CD4-positive, alpha-beta T cell treated with Interleukin-6 at 100 ng/mL for 8 hours (primary cell): ENCODE results near the gene TMEM235.

ENCODE experiments used
- DNase-seq: peaks from one replicate; pipeline ENCODE4 v3.0.0-alpha.2; 2020; ENCODE audit warnings: mixed read lengths, low spot score

The TMEM235 gene

GRCh38 chr17:78255029-78255656, 23.7 kb downstream of the TMEM235 start:
- DNase-seq: no peak

GRCh38 chr17:78255953-78256706, 24.7 kb downstream of the TMEM235 start:
- DNase-seq: no peak

GRCh38 chr17:78256707-78257591, 25.5 kb downstream of the TMEM235 start:
- DNase-seq: no peak

GRCh38 chr17:78257810-78258322, 26.4 kb downstream of the TMEM235 start:
- DNase-seq: peak; percentile 31

- peak; percentile 89 for DNase-seq
Measured at GRCh38 chr17:78258323-78259191, 27.1 kb downstream of the TMEM235 start.

- no peak for DNase-seq
Measured at GRCh38 chr17:78259192-78259554, 27.7 kb downstream of the TMEM235 start.

DNA sequence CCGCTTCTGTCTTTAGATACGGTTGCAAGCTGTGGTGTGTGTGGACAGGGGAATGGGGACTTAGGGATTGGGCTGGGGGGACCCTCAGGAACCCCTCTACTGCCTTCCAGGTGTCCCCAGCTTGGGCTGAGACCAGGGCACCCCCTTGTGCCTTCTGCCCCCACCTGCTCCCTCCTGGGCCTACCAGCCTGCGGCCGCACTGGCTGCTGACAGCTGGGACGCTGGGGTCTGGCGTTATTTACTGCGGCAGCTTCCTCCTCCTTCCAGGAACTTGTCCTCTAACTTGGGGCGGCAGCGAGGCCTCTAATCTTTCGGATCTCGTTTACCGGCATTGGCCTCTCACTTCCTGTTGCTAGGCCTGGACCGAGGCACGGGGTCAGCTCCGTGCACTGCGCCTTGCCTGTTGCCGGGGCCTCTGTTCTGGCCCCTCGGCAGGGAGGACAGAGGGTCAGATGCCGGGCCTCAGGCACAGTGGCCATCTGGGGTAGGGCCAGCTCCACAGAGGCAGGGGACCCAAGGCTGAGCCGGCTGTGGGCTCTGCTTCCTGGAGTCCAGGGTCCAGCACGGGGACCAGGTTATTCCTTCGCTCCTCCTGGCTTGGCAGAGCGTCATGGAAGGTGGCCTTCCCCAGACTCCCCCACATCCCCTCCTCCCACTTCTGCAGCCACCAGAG, 31.8 kb downstream of the TMEM235 start:
- DNase-seq: peak; percentile 22

DNA sequence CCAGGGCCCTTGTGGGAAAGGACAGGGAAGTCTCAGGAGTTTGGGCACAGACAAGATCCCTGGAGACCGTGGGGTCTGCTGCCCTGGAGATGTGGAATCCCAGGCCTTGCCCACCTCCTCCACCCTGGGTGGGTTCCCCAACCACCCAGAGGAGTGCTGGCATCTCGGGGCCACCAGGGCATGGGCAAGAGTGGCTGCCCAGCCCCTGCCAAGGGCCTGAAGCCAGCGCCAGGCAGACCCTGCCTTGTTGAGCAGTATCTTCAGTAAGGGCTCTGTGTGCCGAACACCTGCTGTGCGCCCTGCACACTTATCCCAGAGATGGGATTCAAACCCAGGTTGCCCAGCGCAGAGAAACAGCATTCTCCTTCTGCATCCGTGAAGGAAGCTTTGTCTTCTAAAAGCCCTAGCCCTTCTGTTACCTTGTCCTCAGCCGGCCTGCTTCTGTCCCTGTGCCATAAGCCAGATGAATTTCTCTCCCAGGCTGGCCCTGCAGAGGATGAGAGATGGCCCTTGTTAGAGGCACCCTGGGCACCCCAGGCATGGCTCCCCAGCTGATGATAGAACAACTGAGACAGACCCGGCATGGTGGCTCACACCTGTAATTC, 32.4 kb downstream of the TMEM235 start:
- no peak for DNase-seq

- DNase-seq: no peak
Measured at GRCh38 chr17:78264590-78264989, 33.2 kb downstream of the TMEM235 start.

DNA sequence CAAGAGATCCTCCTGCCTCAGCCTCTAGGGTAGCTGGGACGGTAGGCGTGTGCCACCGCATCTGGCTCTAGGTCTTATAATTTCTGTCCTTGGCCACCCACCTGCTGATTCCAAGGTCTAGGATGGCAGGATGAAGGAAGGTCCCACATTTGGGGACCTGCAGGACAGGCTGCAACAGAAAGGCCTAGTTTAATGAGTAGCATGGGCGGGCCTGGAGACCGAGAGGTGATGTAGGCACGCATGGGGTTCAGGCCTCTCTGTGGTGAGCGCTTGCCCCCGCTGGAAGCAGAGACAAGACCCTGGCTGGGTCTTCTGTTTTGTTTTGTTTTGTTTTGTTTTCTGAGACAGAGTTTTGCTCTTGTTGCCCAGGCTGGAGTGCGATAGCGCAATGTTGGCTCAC, 33.7 kb downstream of the TMEM235 start:
- DNase-seq: no peak

GRCh38 chr17:78266231-78266631, 34.8 kb downstream of the TMEM235 start:
- no peak for DNase-seq

DNA sequence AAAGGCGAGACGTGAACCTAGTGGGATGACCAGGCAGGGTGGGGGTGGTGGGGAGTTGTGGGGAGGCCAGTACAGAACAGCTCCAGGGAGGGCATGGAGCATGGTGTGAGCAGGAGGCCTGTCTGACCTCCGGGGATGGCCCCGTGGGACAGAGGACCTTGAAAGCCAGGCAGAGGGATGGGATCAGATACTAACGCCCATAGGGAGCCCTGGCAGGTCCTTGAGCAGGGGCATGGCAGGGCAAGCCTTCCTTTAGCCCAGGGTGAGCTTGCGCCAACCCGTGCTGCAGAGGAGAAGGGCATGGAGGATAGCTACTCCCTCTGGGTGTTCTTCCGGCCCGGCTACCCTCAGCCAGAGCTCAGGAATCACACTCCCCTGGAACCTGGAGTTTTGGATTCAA, 35.3 kb downstream of the TMEM235 start:
- no peak for DNase-seq

GRCh38 chr17:78267253-78268073, 36.0 kb downstream of the TMEM235 start:
- no peak for DNase-seq

DNA sequence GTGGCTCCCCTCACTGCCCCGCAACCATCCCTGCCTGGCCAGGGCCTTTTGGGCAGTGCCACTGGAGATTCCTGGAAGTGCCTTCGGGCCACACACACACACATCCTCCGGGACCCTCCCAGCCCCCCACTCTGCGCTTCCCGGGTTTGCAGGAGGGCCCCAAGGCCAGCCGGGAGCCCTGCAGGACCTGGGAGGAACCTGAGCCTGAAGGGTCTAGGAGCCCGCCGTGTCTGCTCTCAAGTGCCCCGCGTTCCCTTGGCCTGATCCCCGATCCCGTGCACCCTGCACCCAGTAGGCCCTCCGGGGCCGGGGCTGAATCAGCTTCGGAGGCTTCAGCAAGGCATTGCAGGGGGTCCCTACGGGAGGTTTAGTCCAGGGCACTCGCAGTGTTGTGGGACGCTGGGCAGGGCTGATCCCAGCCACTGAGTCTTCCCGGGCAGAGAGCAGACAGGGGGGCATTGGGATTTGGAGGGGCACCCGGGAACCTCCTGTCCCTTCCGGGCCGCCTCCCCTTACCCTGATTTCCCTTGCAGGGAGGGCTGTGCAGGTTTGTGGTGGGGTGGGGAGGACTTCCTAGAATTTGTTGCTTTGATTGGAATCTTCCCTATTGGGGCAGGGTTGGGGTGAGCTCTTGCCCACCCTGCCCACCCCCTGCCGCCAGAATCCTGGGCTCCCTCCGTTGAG, 36.9 kb downstream of the TMEM235 start:
- DNase-seq: no peak

DNA sequence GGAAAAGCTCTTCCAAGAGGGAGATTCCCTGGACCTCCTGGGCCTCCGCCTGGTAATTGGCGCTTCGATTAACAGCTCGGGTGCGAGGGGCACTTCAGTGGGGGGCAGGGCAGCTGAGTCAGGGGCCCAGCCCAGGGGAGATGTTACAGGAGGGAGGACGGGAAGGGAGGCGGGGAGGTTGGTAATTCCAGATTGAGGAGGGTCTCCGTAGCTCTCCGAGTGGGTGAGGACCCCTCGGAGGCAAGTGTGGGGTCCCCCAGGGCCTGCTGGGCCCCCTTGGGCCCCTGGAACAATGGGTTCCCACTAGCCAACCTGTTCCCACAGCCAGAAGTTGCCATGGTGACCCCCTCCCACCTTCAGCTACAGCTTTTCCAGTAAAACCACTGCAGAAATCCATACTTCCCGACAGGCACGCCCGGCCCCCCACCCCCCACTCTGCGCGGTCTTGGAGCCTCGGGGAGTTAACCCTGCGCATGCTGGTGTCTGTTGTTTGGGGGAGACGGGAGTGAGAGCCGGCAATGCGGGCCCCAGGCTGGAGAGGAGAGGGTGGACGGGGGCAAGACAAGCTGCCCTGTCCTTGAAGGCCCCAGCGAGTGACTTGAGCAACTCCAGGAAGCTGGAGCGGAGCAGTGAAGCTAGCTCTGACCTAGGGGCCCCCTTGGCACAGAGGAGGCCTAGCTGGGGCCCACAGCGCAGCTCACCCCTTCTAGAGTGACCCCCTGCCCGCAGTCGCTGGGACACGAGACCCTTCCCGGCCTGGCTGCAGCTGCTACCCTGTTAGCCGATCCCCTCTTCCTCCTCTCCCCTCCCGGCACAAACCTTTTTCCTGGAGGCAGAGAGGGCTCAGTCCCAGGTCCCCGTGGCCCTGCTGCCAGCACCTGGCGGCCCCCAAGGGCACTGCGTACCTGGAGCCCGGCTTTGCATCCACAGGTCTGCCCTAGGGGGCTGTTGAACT, 37.8 kb downstream of the TMEM235 start:
- DNase-seq: no peak

DNA sequence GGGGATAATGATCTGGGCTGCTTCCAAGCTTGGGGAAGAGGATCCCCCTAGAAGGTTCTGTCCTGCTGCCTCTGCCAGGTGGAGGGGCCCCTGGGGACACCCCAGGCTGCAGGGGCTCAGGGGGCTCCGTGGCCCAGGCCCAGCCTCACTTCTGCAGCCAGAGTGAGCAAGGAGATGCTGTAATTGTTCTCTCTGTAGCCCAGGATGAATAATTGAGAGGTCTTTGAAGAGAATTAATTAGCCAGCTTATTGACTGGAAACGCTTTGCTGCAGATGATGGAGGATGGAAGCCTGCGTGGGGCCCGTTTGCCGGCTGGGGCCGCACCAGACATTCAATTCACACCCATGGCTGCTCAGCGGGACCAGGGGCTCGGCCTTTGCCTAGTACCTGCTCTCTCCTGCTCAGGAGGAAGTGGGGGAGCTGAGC, 38.5 kb downstream of the TMEM235 start:
- DNase-seq: no peak

GRCh38 chr17:78271419-78272170, 40.2 kb downstream of the TMEM235 start:
- no peak for DNase-seq
